ENCODE measurements around the gene CCDC183. TPM values are rescaled to one million over a fixed set of nuclear protein-coding genes. Genes with fewer than 3 reads are reported as not detected.
A peak's percentile ranks its signal among the peaks of the same experiment; 100 is the strongest.
"Not testable (repeated sequence)": the region's sequence is repeated elsewhere in the genome, so short reads cannot be mapped to it uniquely, and the experiment has no call there.

CCDC183 gene
- total and polyA plus RNA-seq, 4 donors = 0.45 to 0.58 (median 0.48) TPM

- Histone ChIP-seq H3K36me3 (ENCODE audit: control insufficient read depth in 1 of 2, insufficient read depth in 2 of 2, low read length in 1 of 2) (no peaks in the 10 kb centered on the region), H3K27ac (ENCODE audit: low read depth in 1 of 2, low read length in 2 of 2) (no peak within 1 kb of the TSS), H3K9me3 (ENCODE audit: control insufficient read depth, low read length) (no peaks in the 10 kb centered on the region), H3K4me1 (ENCODE audit: control insufficient read depth in 1 of 2, insufficient read depth in 2 of 2, low read length in 2 of 2) (no peaks in the 10 kb centered on the region), H3K4me3 (ENCODE audit: low read length in 2 of 2) (no peak within 1 kb of the TSS), H3K27me3 (ENCODE audit: control insufficient read depth in 1 of 2, insufficient read depth in 2 of 2, low read length in 1 of 2) (no peaks in the 10 kb centered on the region)
- DNase-seq = peak; percentile 44 to 45
- intact Hi-C loops (cut with DNase I) = no loop called here
- ATAC-seq (ENCODE audit: low FRiP score) = no peak
- 78% methylated on average over 14 of the region's 14 CpGs for WGBS, 2 donors
These were observed 31.7 kb upstream of the CCDC183 start, which contains the start of gene LCN15 for GRCh38 chr9:136764301-136764891. Gene LCN15 (minus strand): TSS chr9:136764518. CDS start chr9:136764488, 30 bp downstream.

GRCh38 chr9:136765041-136765440 lies 31.1 kb upstream of the CCDC183 start:
- H3K4me1 ChIP-seq (ENCODE audit: control insufficient read depth in 1 of 2, insufficient read depth in 2 of 2, low read length in 2 of 2) = no peaks in the 10 kb centered on the region
- H3K9me3 ChIP-seq (ENCODE audit: control insufficient read depth, low read length) = no peaks in the 10 kb centered on the region
- H3K27ac ChIP-seq (ENCODE audit: low read depth in 1 of 2, low read length in 2 of 2) = no peak overlapping the region
- WGBS, 2 donors = 89 to 91% methylated on average over 14 of the region's 14 CpGs
- ATAC-seq (ENCODE audit: low FRiP score) (no peak), DNase-seq (peak in 1 of 2 donors; percentile 32)
- H3K27me3 ChIP-seq (ENCODE audit: control insufficient read depth in 1 of 2, insufficient read depth in 2 of 2, low read length in 1 of 2) = no peaks in the 10 kb centered on the region
- H3K36me3 ChIP-seq (ENCODE audit: control insufficient read depth in 1 of 2, insufficient read depth in 2 of 2, low read length in 1 of 2) = no peaks in the 10 kb centered on the region
- no peak overlapping the region for H3K4me3 ChIP-seq (ENCODE audit: low read length in 2 of 2)
- intact Hi-C loops (cut with DNase I) = no loop called here

GRCh38 chr9:136765745-136766409 lies 30.3 kb upstream of the CCDC183 start:
- ATAC-seq (ENCODE audit: low FRiP score); H3K27ac ChIP-seq (ENCODE audit: low read depth in 1 of 2, low read length in 2 of 2); H3K9me3 ChIP-seq (ENCODE audit: control insufficient read depth, low read length); H3K36me3 ChIP-seq (ENCODE audit: control insufficient read depth in 1 of 2, insufficient read depth in 2 of 2, low read length in 1 of 2); H3K27me3 ChIP-seq (ENCODE audit: control insufficient read depth in 1 of 2, insufficient read depth in 2 of 2, low read length in 1 of 2); H3K4me3 ChIP-seq (ENCODE audit: low read length in 2 of 2); H3K4me1 ChIP-seq (ENCODE audit: control insufficient read depth in 1 of 2, insufficient read depth in 2 of 2, low read length in 2 of 2); intact Hi-C loops (cut with DNase I): not testable (repeated sequence)
- WGBS, 2 donors = 82 to 85% methylated on average over 14 of the region's 14 CpGs
- DNase-seq = peak in 1 of 2 donors; percentile 24

DNA sequence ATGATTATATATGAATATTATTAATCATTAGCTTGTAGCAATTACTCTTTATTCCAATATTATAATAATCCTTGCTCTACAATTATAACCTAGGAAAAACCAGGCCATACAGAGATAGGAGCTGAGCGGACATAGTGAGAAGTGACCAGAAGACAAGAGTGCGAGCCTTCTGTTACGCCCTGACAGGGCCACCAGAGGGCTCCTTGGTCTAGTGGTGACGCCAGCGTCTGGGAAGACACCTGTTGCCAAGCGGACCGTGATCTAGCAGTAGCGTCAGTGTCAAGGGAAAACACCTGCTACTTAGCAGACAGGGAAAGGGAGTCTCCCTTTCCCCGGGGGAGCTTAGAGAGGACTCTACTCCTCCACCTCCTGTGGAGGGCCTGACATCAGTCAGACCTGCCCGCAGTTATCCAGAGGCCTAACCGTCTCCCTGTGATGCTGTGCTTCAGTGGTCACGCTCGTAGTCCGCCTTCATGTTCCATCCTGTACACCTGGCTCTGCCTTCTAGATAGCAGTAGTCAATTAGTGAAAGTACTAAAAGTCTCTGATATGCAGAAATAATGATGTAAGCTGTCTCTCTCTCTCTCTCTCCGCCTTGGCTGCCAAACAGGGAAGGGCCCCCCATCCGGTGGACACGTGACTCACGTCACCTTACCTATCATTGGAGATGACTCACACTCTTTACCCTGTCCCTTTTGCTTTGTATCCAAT lies 29.6 kb upstream of the CCDC183 start:
- WGBS, 2 donors = 51 to 69% methylated on average over 11 to 18 of the region's 18 CpGs
- H3K4me3 ChIP-seq (ENCODE audit: low read length in 2 of 2); H3K27ac ChIP-seq (ENCODE audit: low read depth in 1 of 2, low read length in 2 of 2); H3K4me1 ChIP-seq (ENCODE audit: control insufficient read depth in 1 of 2, insufficient read depth in 2 of 2, low read length in 2 of 2); intact Hi-C loops (cut with DNase I); H3K36me3 ChIP-seq (ENCODE audit: control insufficient read depth in 1 of 2, insufficient read depth in 2 of 2, low read length in 1 of 2); H3K27me3 ChIP-seq (ENCODE audit: control insufficient read depth in 1 of 2, insufficient read depth in 2 of 2, low read length in 1 of 2); H3K9me3 ChIP-seq (ENCODE audit: control insufficient read depth, low read length); ATAC-seq (ENCODE audit: low FRiP score): not testable (repeated sequence)
- peak in 1 of 2 donors; percentile 59 for DNase-seq

DNA sequence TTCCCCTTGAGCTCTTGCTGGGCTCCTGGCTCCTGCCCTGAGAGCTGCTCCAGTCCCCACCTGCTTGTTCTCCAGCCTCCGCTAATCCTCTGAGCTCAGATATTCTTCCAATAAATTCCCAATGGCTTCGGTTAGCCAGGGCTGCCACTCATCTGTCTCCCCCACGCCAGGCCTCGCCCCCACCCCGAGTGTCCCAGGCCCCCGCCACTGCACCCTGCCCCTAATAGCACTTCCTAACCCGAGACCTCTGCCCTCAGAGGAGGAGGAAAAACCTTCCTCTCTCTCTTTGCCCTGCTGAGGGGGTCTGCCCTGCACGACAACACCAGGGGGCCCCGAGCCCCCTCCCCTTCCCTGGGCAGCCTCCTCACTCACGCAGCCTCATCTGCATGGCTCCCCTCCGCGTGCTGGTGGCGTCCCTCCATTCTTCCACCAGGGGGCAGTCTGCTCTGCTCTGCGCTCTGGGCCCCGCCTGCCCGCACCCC lies 26.4 kb upstream of the CCDC183 start:
- no peaks in the 10 kb centered on the region for H3K27me3 ChIP-seq (ENCODE audit: control insufficient read depth in 1 of 2, insufficient read depth in 2 of 2, low read length in 1 of 2)
- H3K4me3 ChIP-seq (ENCODE audit: low read length in 2 of 2) = no peak overlapping the region
- intact Hi-C loops (cut with DNase I) = no loop called here
- H3K36me3 ChIP-seq (ENCODE audit: control insufficient read depth in 1 of 2, insufficient read depth in 2 of 2, low read length in 1 of 2) = no peaks in the 10 kb centered on the region
- H3K4me1 ChIP-seq (ENCODE audit: control insufficient read depth in 1 of 2, insufficient read depth in 2 of 2, low read length in 2 of 2) = no peaks in the 10 kb centered on the region
- no peak overlapping the region for H3K27ac ChIP-seq (ENCODE audit: low read depth in 1 of 2, low read length in 2 of 2)
- peak in 1 of 2 donors; percentile 43 for DNase-seq
- 10 to 19% methylated on average over 12 to 16 of the region's 16 CpGs for WGBS, 2 donors
- ATAC-seq (ENCODE audit: low FRiP score) = no peak
- peaks cover 3% of the 10 kb centered on the region for H3K9me3 ChIP-seq (ENCODE audit: control insufficient read depth, low read length)

- H3K4me1 ChIP-seq (ENCODE audit: control insufficient read depth in 1 of 2, insufficient read depth in 2 of 2, low read length in 2 of 2) = no peaks in the 10 kb centered on the region
- H3K4me3 ChIP-seq (ENCODE audit: low read length in 2 of 2) = no peak overlapping the region
- no peaks in the 10 kb centered on the region for H3K27me3 ChIP-seq (ENCODE audit: control insufficient read depth in 1 of 2, insufficient read depth in 2 of 2, low read length in 1 of 2)
- H3K27ac ChIP-seq (ENCODE audit: low read depth in 1 of 2, low read length in 2 of 2) = no peak overlapping the region
- peaks cover 3% of the 10 kb centered on the region for H3K9me3 ChIP-seq (ENCODE audit: control insufficient read depth, low read length)
- ATAC-seq (ENCODE audit: low FRiP score) (no peak), DNase-seq (peak in 1 of 2 donors; percentile 5)
- intact Hi-C loops (cut with DNase I) = no loop called here
- no peaks in the 10 kb centered on the region for H3K36me3 ChIP-seq (ENCODE audit: control insufficient read depth in 1 of 2, insufficient read depth in 2 of 2, low read length in 1 of 2)
- 58 to 72% methylated on average over 3 of the region's 3 CpGs for WGBS, 2 donors
These were observed 24.2 kb upstream of the CCDC183 start for GRCh38 chr9:136771907-136772415.

GRCh38 chr9:136773386-136774044 lies 22.6 kb upstream of the CCDC183 start:
- no peaks in the 10 kb centered on the region for H3K27me3 ChIP-seq (ENCODE audit: control insufficient read depth in 1 of 2, insufficient read depth in 2 of 2, low read length in 1 of 2)
- no peaks in the 10 kb centered on the region for H3K36me3 ChIP-seq (ENCODE audit: control insufficient read depth in 1 of 2, insufficient read depth in 2 of 2, low read length in 1 of 2)
- DNase-seq = peak; percentile 53 to 76
- H3K4me1 ChIP-seq (ENCODE audit: control insufficient read depth in 1 of 2, insufficient read depth in 2 of 2, low read length in 2 of 2) = no peaks in the 10 kb centered on the region
- H3K27ac ChIP-seq (ENCODE audit: low read depth in 1 of 2, low read length in 2 of 2) = no peak overlapping the region
- ATAC-seq (ENCODE audit: low FRiP score) = no peak
- 81 to 87% methylated on average over 7 of the region's 7 CpGs for WGBS, 2 donors
- peaks cover 3% of the 10 kb centered on the region for H3K9me3 ChIP-seq (ENCODE audit: control insufficient read depth, low read length)
- H3K4me3 ChIP-seq (ENCODE audit: low read length in 2 of 2) = no peak overlapping the region
- intact Hi-C loops (cut with DNase I) = no loop called here

GRCh38 chr9:136774416-136775045 lies 21.6 kb upstream of the CCDC183 start:
- Histone ChIP-seq H3K4me1 (ENCODE audit: control insufficient read depth in 1 of 2, insufficient read depth in 2 of 2, low read length in 2 of 2) (no peaks in the 10 kb centered on the region), H3K27ac (ENCODE audit: low read depth in 1 of 2, low read length in 2 of 2) (no peak overlapping the region), H3K36me3 (ENCODE audit: control insufficient read depth in 1 of 2, insufficient read depth in 2 of 2, low read length in 1 of 2) (no peaks in the 10 kb centered on the region), H3K9me3 (ENCODE audit: control insufficient read depth, low read length) (peaks cover 3% of the 10 kb centered on the region), H3K4me3 (ENCODE audit: low read length in 2 of 2) (no peak overlapping the region), H3K27me3 (ENCODE audit: control insufficient read depth in 1 of 2, insufficient read depth in 2 of 2, low read length in 1 of 2) (no peaks in the 10 kb centered on the region)
- peak; percentile 26 to 28 for DNase-seq
- WGBS, 2 donors = 89 to 92% methylated on average over 12 of the region's 12 CpGs
- ATAC-seq (ENCODE audit: low FRiP score) = no peak
- intact Hi-C loops (cut with DNase I) = no loop called here

Measured in aorta (tissue), 5 donors.